Stimulated activated CD4-positive, alpha-beta T cell treated with anti-CD3 and anti-CD28 coated beads, Interleukin-12 subunit alpha, Interleukin-12 subunit beta, amount 100 ng/mL, for 48 hours (primary cell): ENCODE measurements around the gene SLC30A2.

Experiments
- DNase-seq, 3 donors: peaks; one replicate each; pipeline ENCODE4 v3.0.0-alpha.2; 2020; ENCODE audit warnings: low read depth in 2 of 3, low spot score in 1 of 3

SLC30A2 gene

GRCh38 chr1:25999041-25999800 is 46.7 kb downstream of the SLC30A2 start:
- no peak for DNase-seq

GRCh38 chr1:25997828-25998761 is 47.8 kb downstream of the SLC30A2 start, which contains the start of gene PAFAH2:
PAFAH2 (minus strand) TSS chr1:25998063; CDS start chr1:25990816, 7,247 bp downstream.
- peak; percentile 95 to 97 (median 96) for DNase-seq

- no peak for DNase-seq
Measured at GRCh38 chr1:25996966-25997827, 48.7 kb downstream of the SLC30A2 start.

GRCh38 chr1:25994402-25995150 is 51.3 kb downstream of the SLC30A2 start:
- DNase-seq: no peak

GRCh38 chr1:25993197-25993951 is 52.5 kb downstream of the SLC30A2 start:
- DNase-seq: no peak

- no peak for DNase-seq
Measured at GRCh38 chr1:25992689-25993171, 53.2 kb downstream of the SLC30A2 start.

GRCh38 chr1:25991937-25992688 is 53.8 kb downstream of the SLC30A2 start:
- no peak for DNase-seq

- DNase-seq: peak in 1 of 3 donors; percentile 7
Measured at GRCh38 chr1:25990702-25991395, 55.1 kb downstream of the SLC30A2 start.

GRCh38 chr1:25990251-25990650 is 55.7 kb downstream of the SLC30A2 start:
- DNase-seq: no peak

- no peak for DNase-seq
Measured at GRCh38 chr1:25989440-25990234, 56.3 kb downstream of the SLC30A2 start.

GRCh38 chr1:25987951-25988350 is 58.0 kb downstream of the SLC30A2 start:
- no peak for DNase-seq
